Stimulated activated CD8-positive, alpha-beta memory T cell treated with anti-CD3 and anti-CD28 coated beads, Interleukin-15, amount 100 ng/mL, for 48 hours (primary cell): ENCODE measurements around the gene ACTL8.

ENCODE experiments used
- DNase-seq, 2 donors: peaks; one replicate each; pipeline ENCODE4 v3.0.0-alpha.2; 2020; ENCODE audit warnings: low read depth in 2 of 2

The ACTL8 gene

GRCh38 chr1:17844185-17844826 lies 89.2 kb downstream of the ACTL8 start:
- DNase-seq = no peak

GRCh38 chr1:17845583-17845982 lies 90.5 kb downstream of the ACTL8 start:
- DNase-seq = no peak

GRCh38 chr1:17846341-17846740 lies 91.2 kb downstream of the ACTL8 start:
- no peak for DNase-seq

GRCh38 chr1:17847111-17847510 lies 92.0 kb downstream of the ACTL8 start:
- DNase-seq = no peak

- DNase-seq = no peak
Observed at GRCh38 chr1:17849216-17849615, 94.1 kb downstream of the ACTL8 start.

- DNase-seq = no peak
Observed at GRCh38 chr1:17851056-17851455, 95.9 kb downstream of the ACTL8 start.

- DNase-seq = no peak
Observed at GRCh38 chr1:17852383-17852782, 97.2 kb downstream of the ACTL8 start.

GRCh38 chr1:17853241-17853935 lies 98.3 kb downstream of the ACTL8 start:
- DNase-seq = no peak

- DNase-seq = no peak
Observed at GRCh38 chr1:17856496-17857108, 101.5 kb downstream of the ACTL8 start.

GRCh38 chr1:17857109-17857499 lies 102.0 kb downstream of the ACTL8 start:
- no peak for DNase-seq

- DNase-seq = no peak
Observed at GRCh38 chr1:17857996-17858395, 102.9 kb downstream of the ACTL8 start.

GRCh38 chr1:17860812-17861211 lies 105.7 kb downstream of the ACTL8 start:
- DNase-seq = no peak

- no peak for DNase-seq
Observed at GRCh38 chr1:17861685-17862084, 106.6 kb downstream of the ACTL8 start.

- no peak for DNase-seq
Observed at GRCh38 chr1:17862121-17862520, 107.0 kb downstream of the ACTL8 start.

- DNase-seq = no peak
Observed at GRCh38 chr1:17865912-17866739, 111.0 kb downstream of the ACTL8 start.

GRCh38 chr1:17866740-17867029 lies 111.6 kb downstream of the ACTL8 start:
- no peak for DNase-seq

- no peak for DNase-seq
Observed at GRCh38 chr1:17867470-17867869, 112.3 kb downstream of the ACTL8 start.

- DNase-seq = no peak
Observed at GRCh38 chr1:17869815-17870214, 114.7 kb downstream of the ACTL8 start.

GRCh38 chr1:17870679-17871078 lies 115.5 kb downstream of the ACTL8 start:
- DNase-seq = no peak

GRCh38 chr1:17873007-17873675 lies 118.0 kb downstream of the ACTL8 start:
- no peak for DNase-seq

GRCh38 chr1:17874231-17874630 lies 119.1 kb downstream of the ACTL8 start:
- no peak for DNase-seq

- DNase-seq = no peak
Observed at GRCh38 chr1:17874710-17875109, 119.6 kb downstream of the ACTL8 start.
